LoVo (cell line): ENCODE data around the gene KIF21B.
"Not testable (repeated sequence)": the region's sequence is repeated elsewhere in the genome, so short reads cannot be mapped to it uniquely, and the experiment has no call there.

ENCODE experiments used
- DNase-seq: peaks from one replicate; pipeline ENCODE4 v3.0.0-alpha.2; 2016; ENCODE audit warnings: low spot score

Gene KIF21B

GRCh38 chr1:200935286-200935962, 88.1 kb downstream of the KIF21B start:
- not testable (repeated sequence) for DNase-seq

- no peak for DNase-seq
Measured at GRCh38 chr1:200934676-200935245, 88.8 kb downstream of the KIF21B start.

- no peak for DNase-seq
Measured at GRCh38 chr1:200931776-200932175, 91.7 kb downstream of the KIF21B start.

- DNase-seq = not testable (repeated sequence)
Measured at GRCh38 chr1:200930285-200930684, 93.2 kb downstream of the KIF21B start.

- no peak for DNase-seq
Measured at GRCh38 chr1:200929530-200930278, 93.8 kb downstream of the KIF21B start.

GRCh38 chr1:200925831-200926230, 97.7 kb downstream of the KIF21B start:
- no peak for DNase-seq

- DNase-seq = no peak
Measured at GRCh38 chr1:200923601-200924000, 99.9 kb downstream of the KIF21B start.

GRCh38 chr1:200922406-200922805, 101.1 kb downstream of the KIF21B start:
- no peak for DNase-seq

GRCh38 chr1:200921571-200922110, 101.9 kb downstream of the KIF21B start:
- no peak for DNase-seq
